SK-N-MC (cell line): ENCODE results near the gene PSMC3.

Experiments used
- DNase-seq: peaks from one replicate; pipeline ENCODE4 v3.0.0-alpha.2; 2011; ENCODE audit warnings: low read depth, low spot score
- H3K27ac ChIP-seq: fragments of 200-600 bp; sonication (generic); 2 replicates; pipeline ENCODE4 v1.5.1; 2016; ENCODE audit warnings: mixed run types
- H3K36me3 ChIP-seq: fragments of 200-600 bp; sonication (generic); 2 replicates; pipeline ENCODE4 v1.6.1; 2017; ENCODE audit warnings: antibody characterized with exemption, low read length, mixed read lengths; ENCODE audit not compliant: insufficient read depth
- H3K4me3 ChIP-seq: fragments of 200-600 bp; sonication (generic); 2 replicates; pipeline ENCODE4 v1.5.1; 2016
- H3K9ac ChIP-seq: fragments of 200-600 bp; sonication (generic); 2 replicates; pipeline ENCODE4 v1.8.0; 2017; ENCODE audit warnings: mixed run types, mixed read lengths; ENCODE audit not compliant: insufficient read length
- H3K9me3 ChIP-seq: fragments of 200-600 bp; sonication (generic); 2 replicates; pipeline ENCODE4 v1.6.1; 2017; ENCODE audit warnings: low read depth, mild to moderate bottlenecking, antibody characterized with exemption, low read length, moderate library complexity, mixed read lengths
- EZH2 ChIP-seq: fragments of 200-600 bp; sonication (generic); IDR thresholded peaks from one replicate; pipeline ENCODE4 v1.6.1; 2017; ENCODE audit warnings: antibody characterized with exemption
- FOXP2 ChIP-seq: optimal IDR thresholded peaks from 2 replicates; pipeline ENCODE3; 2011; ENCODE audit warnings: mild to moderate bottlenecking, moderate library complexity; ENCODE audit not compliant: insufficient read depth; ENCODE audit errors: extremely low read length, control extremely low read depth
- POLR2AphosphoS5 ChIP-seq: IDR thresholded peaks from 2 replicates; pipeline ENCODE4 v1.6.1; 2012; ENCODE audit warnings: mild to moderate bottlenecking, low read depth, low read length, borderline replicate concordance

The PSMC3 gene

GRCh38 chr11:47426062-47426956 lies at the start of gene PSMC3:
TSS of gene PSMC3 (minus strand) at chr11:47426439. CDS start at chr11:47426279, 160 bp downstream.
- peak; percentile 79 for DNase-seq
- Histone ChIP-seq H3K4me3 (peak within 1 kb of the TSS; percentile 100), H3K9ac (peak within 1 kb of the TSS; percentile 98), H3K27ac (peak within 1 kb of the TSS; percentile 97), H3K36me3 (peaks cover 39% of the 10 kb centered on the region), H3K9me3 (no peaks in the 10 kb centered on the region)
- no peak for TF ChIP-seq FOXP2
- no peak for TF ChIP-seq EZH2
- TF ChIP-seq POLR2AphosphoS5 = peak; percentile 68

GRCh38 chr11:47470671-47471070 lies 44.4 kb upstream of the PSMC3 start:
- H3K36me3 ChIP-seq = peaks cover 84% of the 10 kb centered on the region
- no peak for TF ChIP-seq FOXP2
- TF ChIP-seq EZH2 = no peak
- no peak for TF ChIP-seq POLR2AphosphoS5
- H3K9me3 ChIP-seq = no peaks in the 10 kb centered on the region
- H3K9ac ChIP-seq = no peak overlapping the region
- DNase-seq = no peak
- no peak overlapping the region for H3K4me3 ChIP-seq
- 0 out of 2 replicates have a peak overlapping the region, but pooled peaks have one; percentile 42 for H3K27ac ChIP-seq

DNA sequence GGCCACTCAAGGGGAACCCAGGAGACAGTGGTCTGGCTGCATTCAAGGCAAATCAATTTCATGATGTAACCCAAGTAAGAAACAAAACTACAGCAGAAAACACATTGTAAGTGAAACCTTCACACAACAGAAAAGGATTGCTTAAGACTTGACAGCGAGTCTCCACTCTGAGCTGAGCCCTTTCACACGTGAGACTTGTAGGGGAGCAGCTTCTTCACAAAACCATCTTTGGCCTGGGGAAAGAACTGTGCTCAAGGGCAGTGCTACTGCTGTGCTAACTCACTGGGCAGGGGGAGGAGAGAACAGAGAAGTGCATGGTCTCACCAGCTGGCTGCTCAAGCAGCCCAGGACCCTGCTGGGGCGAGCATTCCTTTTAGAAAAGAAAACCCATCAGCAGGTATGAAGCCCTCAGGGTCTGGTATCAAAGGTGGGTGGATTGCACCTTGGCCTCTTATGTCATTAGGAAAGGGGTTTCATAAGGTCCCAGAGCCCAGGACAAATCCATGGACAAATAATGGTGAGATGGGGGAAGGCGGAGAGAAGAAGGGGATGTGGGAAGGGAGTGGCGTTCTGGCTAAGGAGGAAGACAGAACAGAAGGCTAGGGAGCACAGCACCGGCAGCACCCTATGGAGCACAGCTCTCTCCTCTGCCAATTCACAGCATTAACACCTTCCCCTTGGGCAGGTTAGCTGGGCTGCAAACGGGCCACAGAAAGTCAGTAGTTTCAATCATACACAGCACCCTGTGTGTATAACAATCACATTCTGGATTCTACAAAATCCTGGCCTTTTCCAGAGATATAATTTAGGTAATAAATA lies 43.3 kb upstream of the PSMC3 start:
- no peak for TF ChIP-seq FOXP2
- no peak for TF ChIP-seq EZH2
- TF ChIP-seq POLR2AphosphoS5 = no peak
- Histone ChIP-seq H3K27ac (peak overlapping the region; percentile 4; the same call in 1 of the 2 replicates), H3K4me3 (no peak overlapping the region), H3K9me3 (no peaks in the 10 kb centered on the region), H3K9ac (no peak overlapping the region), H3K36me3 (peaks cover 84% of the 10 kb centered on the region)
- no peak for DNase-seq

GRCh38 chr11:47468598-47469214 lies 42.5 kb upstream of the PSMC3 start:
- H3K4me3 ChIP-seq = no peak overlapping the region
- no peak for DNase-seq
- H3K9ac ChIP-seq = no peak overlapping the region
- no peaks in the 10 kb centered on the region for H3K9me3 ChIP-seq
- H3K36me3 ChIP-seq = peaks cover 84% of the 10 kb centered on the region
- TF ChIP-seq POLR2AphosphoS5 = no peak
- no peak for TF ChIP-seq FOXP2
- no peak for TF ChIP-seq EZH2
- H3K27ac ChIP-seq = peak overlapping the region; percentile 4

DNA sequence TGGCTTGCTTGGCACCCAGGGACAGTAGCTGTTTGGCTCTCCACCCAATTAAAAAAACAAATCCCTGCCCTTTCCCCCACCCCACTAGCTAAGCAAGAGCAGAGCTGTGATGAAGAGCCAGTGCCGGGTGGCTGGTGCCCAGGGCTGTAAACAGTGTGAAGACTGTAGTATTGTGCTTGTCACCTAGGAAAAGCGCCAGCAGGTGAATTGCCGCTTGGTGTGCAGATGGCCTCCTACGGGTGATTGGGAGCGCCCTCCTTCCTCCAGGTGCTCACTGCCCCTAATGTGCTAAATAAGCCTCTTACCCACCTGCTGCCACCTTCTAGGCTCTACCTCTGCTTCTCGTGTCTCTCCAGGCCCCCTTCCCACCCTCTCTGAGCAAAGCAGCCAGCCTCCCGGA lies 41.1 kb upstream of the PSMC3 start:
- H3K9ac ChIP-seq = no peak overlapping the region
- H3K4me3 ChIP-seq = no peak overlapping the region
- peaks cover 70% of the 10 kb centered on the region for H3K36me3 ChIP-seq
- no peak for DNase-seq
- TF ChIP-seq FOXP2 = no peak
- no peak for TF ChIP-seq EZH2
- no peak for TF ChIP-seq POLR2AphosphoS5
- peak overlapping the region; percentile 4 for H3K27ac ChIP-seq
- no peaks in the 10 kb centered on the region for H3K9me3 ChIP-seq

DNA sequence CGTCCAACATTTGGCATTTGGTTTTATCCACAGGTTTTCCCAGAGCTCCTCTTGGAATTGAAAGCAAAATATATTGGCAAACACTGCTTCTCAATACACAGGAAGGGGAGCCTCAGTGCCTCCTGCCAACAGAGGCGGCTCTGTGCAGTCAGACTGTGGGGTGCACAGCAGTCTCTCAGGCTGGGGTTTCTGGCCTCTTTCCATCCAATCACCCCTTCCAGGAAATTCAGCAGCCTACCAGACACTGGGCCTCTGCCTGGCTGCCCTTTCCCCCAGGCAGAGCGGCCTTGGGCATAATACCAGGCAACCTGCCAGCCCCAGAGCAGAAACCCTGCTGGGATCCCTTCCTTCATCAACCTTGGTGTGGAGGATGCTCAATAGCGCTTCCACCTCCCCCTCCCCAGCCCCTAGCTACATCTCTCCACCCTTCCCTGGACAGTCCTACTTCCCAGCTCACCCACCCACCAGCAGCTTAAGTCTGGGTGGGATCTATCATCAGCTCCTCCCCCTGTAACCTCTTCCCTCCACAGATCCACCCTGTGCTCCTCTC lies 40.5 kb upstream of the PSMC3 start:
- H3K27ac ChIP-seq = peak overlapping the region; percentile 81
- no peak for TF ChIP-seq FOXP2
- no peak for TF ChIP-seq EZH2
- TF ChIP-seq POLR2AphosphoS5 = no peak; the same call in 1 of the 2 replicates

DNA sequence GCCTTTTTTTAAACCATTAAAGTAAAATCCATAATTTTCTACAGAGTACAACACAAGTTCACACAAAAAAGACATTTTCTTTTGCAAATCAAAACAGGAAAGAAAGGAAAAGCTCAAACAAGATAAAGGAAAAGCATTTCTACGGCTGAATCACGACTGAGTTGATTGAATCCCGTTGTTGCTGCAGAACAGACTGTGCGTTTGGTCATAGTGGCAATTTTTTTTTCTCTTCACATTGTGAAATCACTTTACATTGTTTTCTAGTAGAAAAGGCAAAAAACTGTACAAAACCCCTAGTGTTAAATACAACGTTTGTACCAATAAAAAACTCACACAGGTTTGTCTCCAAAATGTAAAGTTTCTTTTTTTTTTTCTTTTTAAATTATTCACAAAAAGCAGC lies 40.0 kb upstream of the PSMC3 start:
- no peak for DNase-seq
- Histone ChIP-seq H3K9me3 (no peaks in the 10 kb centered on the region), H3K9ac (no peak overlapping the region), H3K27ac (peak overlapping the region; percentile 81), H3K4me3 (no peak overlapping the region), H3K36me3 (peaks cover 59% of the 10 kb centered on the region)
- TF ChIP-seq POLR2AphosphoS5 (no peak), EZH2 (no peak), FOXP2 (no peak)

More for the DNA sequence above, 40.5 kb upstream of the PSMC3 start:
- DNase-seq = no peak
- H3K9ac ChIP-seq = no peak overlapping the region
- peaks cover 64% of the 10 kb centered on the region for H3K36me3 ChIP-seq
- no peaks in the 10 kb centered on the region for H3K9me3 ChIP-seq
- H3K4me3 ChIP-seq = no peak overlapping the region
